ENCODE measurements around the gene GBP1.
"Not testable (repeated sequence)": the region's sequence is repeated elsewhere in the genome, so short reads cannot be mapped to it uniquely, and the experiment has no call there.

Gene GBP1

GRCh38 chr1:89051955-89052312 is 13.1 kb downstream of the GBP1 start:
- no peak for DNase-seq (ENCODE audit: low read depth in 2 of 2)

- DNase-seq (ENCODE audit: low read depth in 2 of 2) = no peak
These were observed 13.6 kb downstream of the GBP1 start for GRCh38 chr1:89051300-89051954.

DNA sequence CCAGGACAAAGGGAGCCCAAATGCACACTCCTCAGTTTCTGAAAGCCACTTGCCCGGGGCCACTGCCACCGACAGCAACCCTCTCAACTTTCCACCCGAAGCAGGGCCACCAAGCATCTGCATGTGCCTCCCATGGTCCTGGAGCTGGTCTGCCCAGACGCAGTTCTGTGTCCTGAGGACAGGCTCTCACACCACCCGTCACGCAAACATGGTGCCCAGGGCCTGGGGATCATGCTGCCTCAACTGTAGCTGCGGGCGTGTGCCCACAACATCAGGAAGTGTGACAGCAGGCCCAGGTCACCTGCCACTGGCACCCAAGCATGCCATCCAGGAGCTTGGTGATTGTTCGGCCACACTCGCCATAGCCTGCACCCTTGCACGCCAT is 14.4 kb downstream of the GBP1 start:
- DNase-seq (ENCODE audit: low read depth in 2 of 2) = no peak

GRCh38 chr1:89049901-89050648 is 14.9 kb downstream of the GBP1 start:
- DNase-seq (ENCODE audit: low read depth in 2 of 2) = not testable (repeated sequence)

- DNase-seq (ENCODE audit: low read depth in 2 of 2) = not testable (repeated sequence)
These were observed 15.8 kb downstream of the GBP1 start for GRCh38 chr1:89049187-89049586.

- DNase-seq (ENCODE audit: low read depth in 2 of 2) = no peak
These were observed 17.3 kb downstream of the GBP1 start for GRCh38 chr1:89047734-89048133.

- not testable (repeated sequence) for DNase-seq (ENCODE audit: low read depth in 2 of 2)
These were observed 18.5 kb downstream of the GBP1 start for GRCh38 chr1:89046318-89047183.

GRCh38 chr1:89044970-89045721 is 19.9 kb downstream of the GBP1 start:
- DNase-seq (ENCODE audit: low read depth in 2 of 2) = no peak

- no peak for DNase-seq (ENCODE audit: low read depth in 2 of 2)
These were observed 21.1 kb downstream of the GBP1 start for GRCh38 chr1:89043940-89044339.

- DNase-seq (ENCODE audit: low read depth in 2 of 2) = no peak
These were observed 22.5 kb downstream of the GBP1 start for GRCh38 chr1:89042491-89042890.

GRCh38 chr1:89041721-89042120 is 23.3 kb downstream of the GBP1 start:
- DNase-seq (ENCODE audit: low read depth in 2 of 2) = no peak

DNA sequence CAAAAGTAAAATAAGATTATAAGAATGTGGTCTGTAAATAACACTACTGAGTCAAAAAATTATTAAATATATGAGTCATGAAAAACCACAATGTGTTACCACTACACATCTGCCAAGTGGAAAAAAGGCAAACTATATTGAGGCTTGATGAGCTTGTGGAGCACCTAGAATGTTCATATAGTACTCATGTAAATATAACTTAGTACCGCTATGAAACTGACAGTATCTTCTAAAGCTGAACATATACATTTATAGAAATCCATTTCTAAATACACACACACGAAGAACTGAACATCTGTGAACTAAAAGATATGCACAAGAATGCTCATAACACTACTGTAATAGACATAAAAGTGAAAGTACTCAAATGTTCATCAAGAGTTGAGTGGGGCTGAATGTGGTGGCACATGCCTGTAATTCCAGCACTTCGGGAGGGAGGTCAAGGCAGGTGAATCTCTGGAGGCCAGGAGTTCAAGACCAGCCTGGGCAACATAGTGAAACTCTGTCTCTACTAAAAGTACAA is 23.8 kb downstream of the GBP1 start:
- DNase-seq (ENCODE audit: low read depth in 2 of 2) = no peak

GRCh38 chr1:89040315-89040626 is 24.7 kb downstream of the GBP1 start:
- DNase-seq (ENCODE audit: low read depth in 2 of 2) = no peak

- no peak for DNase-seq (ENCODE audit: low read depth in 2 of 2)
These were observed 27.8 kb downstream of the GBP1 start for GRCh38 chr1:89037186-89037585.

DNA sequence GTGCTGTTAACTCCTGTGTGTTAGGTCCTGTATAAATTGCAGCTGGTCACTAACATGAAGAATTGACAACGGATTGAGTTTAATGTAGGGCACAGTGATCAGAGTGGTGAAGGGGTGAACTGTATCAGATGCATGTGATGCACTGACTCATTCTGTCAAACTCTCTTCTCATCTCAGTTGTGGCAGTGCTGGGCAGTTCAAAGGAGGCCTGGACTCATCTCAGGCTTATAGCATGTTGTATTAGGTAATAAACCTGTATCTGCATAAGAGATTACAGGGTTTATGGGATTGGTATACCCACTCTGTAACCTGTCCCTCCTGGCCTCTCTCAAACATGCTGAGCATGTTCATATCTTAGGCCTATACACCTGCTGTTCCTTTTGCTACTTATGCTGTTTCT is 29.9 kb downstream of the GBP1 start:
- no peak for DNase-seq (ENCODE audit: low read depth in 2 of 2)

GRCh38 chr1:89034004-89034403 is 31.0 kb downstream of the GBP1 start:
- DNase-seq (ENCODE audit: low read depth in 2 of 2) = not testable (repeated sequence)

DNA sequence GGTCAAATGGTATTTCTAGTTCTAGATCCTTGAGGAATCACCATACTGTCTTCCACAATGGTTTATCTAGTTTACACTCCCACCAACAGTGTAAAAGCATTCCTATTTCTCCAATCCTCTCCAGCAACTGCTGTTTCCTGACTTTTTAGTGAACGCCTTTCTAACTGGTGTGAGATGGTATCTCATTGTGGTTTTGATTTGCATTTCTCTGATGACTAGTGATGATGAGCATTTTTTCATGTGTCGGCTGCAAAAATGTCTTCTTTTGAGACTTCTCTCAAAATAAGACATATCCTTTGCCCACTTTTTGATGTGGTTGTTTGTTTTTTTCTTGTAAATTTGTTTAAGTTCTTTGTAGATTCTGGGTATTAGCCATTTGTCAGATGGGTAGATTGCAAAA is 36.0 kb downstream of the GBP1 start:
- DNase-seq (ENCODE audit: low read depth in 2 of 2) = not testable (repeated sequence)

DNA sequence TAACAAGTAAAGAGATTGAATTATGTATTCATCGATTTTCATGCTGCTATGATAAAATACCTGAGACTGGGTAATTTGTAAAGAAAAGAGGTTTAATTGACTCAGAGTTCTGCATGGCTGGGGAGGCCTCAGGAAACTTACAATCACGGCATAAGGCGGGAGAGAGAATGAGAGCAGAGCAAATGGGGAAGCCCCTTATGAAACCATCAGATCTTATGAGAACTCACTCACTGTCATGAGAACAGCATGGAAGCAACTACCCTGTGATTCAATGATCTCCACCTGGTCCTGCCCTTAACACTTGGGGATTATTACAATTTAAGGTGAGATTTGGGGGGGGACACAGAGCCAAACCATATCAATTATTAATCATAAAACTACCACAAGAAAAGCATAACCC is 39.1 kb downstream of the GBP1 start:
- DNase-seq (ENCODE audit: low read depth in 2 of 2) = no peak

DNA sequence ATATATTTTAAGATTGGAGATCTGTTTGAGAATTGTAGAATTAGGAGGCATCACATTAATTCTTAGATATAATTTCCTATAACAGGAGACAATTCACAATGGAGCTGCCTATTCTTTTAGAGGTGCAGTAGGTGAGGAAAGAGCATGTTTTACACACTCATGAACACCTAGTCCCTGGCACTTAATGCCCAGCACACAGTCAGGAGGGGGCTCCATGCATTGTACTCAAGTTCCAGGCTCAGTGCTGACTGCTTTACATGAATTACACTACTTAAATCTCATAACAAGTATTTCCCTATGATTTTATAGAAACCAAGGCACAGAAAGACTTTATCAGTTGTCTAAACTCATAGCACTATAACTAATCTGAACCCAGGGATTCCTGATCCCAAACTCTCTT is 42.0 kb downstream of the GBP1 start:
- no peak for DNase-seq (ENCODE audit: low read depth in 2 of 2)

- DNase-seq (ENCODE audit: low read depth in 2 of 2) = no peak
These were observed 42.6 kb downstream of the GBP1 start, which contains the start of gene GBP3 for GRCh38 chr1:89022167-89022959. Gene GBP3 (minus strand): TSS chr1:89022866. CDS start chr1:89020721, 2,145 bp downstream.

- not testable (repeated sequence) for DNase-seq (ENCODE audit: low read depth in 2 of 2)
These were observed 46.7 kb downstream of the GBP1 start for GRCh38 chr1:89018318-89018717.
